NCI-H748 treated with DMSO at 0.1 percent for 48 hours (cell line): ENCODE measurements around the gene ERH.
"Not testable (repeated sequence)": the region's sequence is repeated elsewhere in the genome, so short reads cannot be mapped to it uniquely, and the experiment has no call there.

Experiments used
- DNase-seq: peaks from one replicate; lab custom pipeline; 2025; lab: John Stamatoyannopoulos, UW

Gene ERH

DNA sequence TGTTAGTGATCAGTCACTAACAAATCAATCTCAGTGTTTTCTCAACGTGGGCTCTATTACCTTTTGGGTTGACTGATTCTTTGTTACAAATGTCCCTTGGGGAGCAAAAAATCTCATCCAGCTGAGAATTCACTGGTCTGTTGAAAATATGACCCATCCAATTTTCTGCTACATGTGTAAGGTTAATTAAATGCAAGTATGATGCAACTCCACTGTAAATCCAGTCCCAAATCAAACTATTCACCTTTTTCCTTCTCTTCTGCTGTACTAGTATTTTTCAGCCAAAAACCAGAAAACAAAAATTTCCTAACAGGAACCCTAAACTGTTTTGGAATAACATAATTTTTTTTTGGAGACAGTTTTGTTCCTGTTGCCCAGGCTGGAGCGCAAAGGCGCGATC, 2.2 kb downstream of the ERH start:
- no peak for DNase-seq

DNA sequence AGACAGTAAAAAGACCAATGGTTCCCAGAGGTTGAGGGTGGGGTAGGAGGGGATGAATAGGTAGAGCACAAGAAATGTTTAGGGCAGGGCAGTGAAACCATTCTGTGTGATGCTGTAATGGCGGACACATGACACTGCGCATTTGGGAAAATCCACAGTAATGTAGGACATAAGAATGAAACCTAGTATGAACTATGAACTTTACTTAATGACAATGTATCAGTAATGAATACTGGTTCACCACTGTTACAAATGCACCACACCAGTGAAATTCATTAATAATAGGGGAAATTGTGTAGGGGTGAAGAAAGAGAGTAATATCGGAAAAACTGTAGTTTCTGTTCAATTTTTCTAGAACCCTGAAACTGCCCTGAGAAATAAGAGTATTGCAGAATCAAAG, 5.6 kb downstream of the ERH start:
- no peak for DNase-seq

DNA sequence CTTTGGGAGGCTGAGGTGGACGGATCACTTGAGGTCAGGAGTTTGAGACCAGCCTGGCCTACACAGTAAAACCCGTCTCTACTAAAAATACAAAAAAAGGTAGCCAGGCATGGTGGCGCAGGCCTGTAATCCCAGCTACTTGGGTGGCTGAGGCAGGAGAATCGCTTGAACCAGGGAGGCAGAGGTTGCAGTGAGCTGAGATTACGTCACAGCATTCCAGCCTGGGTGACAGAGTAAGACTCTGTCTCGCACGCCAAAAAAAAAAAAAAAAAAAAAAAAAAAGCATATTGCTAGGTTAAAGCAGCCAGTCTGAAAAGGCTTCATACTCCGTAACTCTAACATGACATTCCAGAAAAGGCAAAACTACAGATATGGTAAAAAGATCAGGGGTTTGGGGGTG, 6.7 kb downstream of the ERH start:
- DNase-seq = not testable (repeated sequence)

DNA sequence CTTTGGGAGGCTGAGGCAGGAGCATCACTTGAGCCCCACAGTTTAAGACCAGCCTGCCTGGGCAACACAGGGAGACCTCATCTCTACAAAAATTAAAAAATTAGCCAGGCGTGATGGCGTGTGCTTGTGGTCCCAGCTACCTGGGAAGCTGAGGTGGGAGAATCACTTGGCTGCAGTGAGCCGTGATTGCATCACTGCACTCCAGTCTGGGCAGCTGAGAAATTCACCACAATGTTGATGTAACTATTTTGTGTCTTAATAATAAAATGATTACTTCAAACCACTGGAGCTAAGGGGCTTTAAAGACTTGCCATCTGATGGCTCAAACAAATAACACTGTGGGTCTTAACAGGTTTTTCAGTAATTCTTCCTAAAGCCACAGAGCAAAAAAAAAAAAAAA, 10.8 kb downstream of the ERH start:
- no peak for DNase-seq

DNA sequence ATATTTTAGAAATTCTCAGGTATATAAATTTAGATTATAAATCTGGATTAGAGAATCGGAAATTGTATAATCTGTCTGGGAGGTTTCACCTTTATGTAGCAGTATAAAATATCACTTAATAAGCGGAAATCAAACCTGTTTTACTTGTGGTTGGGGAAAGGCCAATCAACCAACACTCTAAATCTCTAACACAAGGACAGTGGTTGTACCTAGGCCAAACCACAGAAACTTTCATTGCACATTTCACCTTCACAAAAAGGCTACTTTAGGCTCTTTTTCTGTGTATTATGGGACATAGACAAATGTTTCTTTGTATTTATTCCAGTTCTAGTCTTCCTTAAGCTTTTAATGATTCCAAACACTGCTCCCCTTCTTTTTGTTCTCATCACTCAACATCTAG, 19.8 kb downstream of the ERH start:
- DNase-seq = no peak

DNA sequence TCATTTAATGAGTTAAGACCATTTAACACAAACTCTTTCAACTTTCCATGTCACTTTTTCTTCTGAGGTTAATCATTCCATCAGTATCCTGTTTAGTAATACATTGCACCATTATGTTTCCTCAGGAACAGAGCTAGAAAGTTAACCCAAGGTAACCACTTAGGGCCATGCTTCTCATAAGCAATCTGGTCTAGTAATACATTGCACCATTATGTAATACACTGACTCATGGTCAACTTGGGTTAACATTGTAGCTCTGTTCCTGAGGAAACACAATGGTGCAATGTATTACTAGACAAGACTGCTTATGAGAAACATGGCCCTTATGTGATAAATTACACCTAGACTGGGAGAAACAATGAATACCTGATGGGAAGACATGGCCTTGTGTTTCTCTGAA, 21.7 kb downstream of the ERH start:
- DNase-seq = no peak

DNA sequence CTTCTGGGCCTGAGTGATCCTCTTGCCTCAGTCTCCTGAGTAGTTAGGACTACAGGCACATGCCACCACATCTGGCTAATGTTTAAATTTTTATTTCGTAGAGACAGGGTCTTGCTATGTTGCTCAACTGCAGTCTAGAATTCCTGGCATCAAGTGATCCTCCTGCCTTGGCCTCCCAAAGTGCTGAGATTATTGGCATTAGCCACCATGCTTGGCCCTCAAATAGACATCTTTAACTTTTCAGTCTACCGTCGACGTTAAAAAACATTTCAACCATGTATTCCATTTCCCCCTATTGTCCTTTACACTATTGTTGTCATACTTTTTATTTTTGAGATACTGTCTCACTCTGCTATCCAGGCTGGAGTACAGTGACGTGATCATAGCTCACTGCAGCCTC, 22.4 kb downstream of the ERH start:
- no peak for DNase-seq

DNA sequence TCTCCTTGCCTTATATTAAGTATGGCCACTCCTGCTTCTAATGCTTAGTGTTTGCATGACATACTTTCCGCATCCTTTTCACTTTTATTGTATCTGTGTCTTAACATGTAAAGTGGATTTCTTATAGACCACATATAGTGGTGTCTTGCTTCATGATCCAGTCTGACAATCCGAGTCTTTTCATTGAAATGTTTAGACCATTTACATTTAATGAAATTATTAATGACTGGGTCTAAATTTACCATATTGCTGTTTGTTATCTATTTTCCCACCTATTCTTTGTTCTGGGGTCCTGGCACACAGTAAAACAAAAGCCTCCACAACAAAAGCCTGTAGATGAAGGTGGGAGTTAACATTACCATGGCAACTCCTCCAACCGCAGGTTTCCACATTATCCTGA, 22.9 kb downstream of the ERH start:
- no peak for DNase-seq

DNA sequence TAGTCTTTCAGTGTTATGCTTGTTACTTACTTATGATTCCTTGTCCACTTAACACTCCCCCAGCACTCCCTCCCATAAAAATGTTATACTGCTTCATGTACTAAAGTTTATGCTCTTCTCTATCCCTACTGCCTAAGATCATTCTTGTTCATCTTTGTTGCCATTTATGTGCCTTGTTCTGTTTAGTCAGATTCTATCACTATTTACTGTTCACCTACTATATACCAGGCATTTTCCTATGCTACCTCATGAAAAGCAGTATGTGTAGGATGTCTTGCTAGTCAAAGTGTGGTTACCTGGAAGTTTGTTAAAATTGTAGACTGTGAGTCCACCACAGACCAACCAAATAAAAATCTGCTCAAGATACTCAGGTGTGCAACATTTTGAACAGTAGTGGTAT, 23.9 kb downstream of the ERH start:
- DNase-seq = no peak

DNA sequence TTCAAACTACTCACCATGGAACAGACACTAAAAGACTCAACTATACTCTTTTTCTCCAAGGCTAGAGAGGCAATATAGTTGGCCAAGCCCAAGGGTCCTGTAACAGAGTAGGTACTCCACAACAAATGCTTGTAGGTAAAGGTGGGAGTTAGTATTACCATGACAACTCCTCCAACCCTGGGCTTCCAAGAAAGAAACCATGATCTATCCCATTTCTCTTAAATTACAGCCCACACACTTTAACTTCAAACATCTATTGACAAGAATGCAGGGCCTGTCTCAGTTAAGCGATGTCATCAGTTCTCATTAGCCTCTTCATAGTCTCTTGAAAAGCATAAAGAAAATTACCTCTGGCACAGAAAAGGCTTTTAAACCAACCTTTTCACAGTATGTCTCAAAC, 25.0 kb downstream of the ERH start:
- no peak for DNase-seq

DNA sequence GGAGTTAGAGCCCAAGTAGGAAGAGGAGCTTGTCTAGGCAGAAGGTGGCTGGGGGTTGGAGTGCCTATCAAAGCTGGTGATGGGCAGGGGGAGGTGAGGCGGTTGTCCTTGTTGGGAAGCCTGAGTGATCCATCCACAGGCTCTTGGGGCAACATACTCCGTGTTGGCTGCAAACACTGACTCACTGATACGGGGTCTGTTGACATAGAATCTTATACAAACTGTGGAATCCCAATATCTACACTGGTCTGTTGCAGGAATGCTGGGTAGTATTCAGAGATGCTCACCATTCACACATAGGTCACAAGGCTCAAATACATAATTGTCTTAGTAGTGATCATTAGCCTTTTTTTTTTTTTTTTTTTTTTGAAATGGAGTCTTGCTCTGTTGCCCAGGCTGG, 26.0 kb downstream of the ERH start:
- no peak for DNase-seq

DNA sequence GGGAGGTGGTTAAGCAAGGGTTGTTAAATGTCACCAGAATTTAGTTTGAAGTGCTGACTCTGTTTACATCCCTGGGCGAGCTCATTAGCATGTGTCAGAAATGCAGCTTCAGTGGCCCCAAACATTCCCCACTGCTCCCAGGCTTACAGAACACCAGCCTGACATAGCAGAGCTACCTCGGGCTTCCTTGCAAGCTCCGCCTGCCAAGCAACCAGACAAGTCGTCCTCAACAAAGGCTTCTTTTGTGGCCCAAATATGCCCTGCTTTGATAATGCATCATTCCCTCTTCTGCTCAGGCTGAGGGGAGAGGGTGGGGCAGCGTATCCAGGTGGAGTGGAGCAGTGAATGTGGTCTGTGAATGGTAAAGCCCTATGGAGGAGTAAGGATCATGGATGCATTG, 28.0 kb downstream of the ERH start:
- no peak for DNase-seq

DNA sequence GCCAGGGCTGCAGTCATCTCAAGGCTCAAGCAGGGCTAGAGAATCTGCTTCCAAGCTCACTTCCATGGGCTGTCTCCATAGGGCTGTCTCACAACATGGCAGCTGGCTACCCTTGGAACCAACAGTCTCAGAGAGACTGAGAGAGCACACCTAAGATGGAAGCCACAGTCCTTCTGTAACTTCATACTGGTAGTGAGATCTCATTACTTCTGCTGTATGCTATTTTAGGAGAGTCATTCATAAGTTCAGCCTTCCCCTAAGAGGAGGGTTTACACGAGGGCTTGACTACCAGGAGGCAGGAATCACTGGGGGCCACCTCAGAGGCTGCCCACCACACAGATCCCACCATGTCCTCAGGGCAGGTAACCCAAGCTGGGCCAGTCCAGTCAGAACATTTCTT, 29.7 kb downstream of the ERH start:
- DNase-seq = no peak

DNA sequence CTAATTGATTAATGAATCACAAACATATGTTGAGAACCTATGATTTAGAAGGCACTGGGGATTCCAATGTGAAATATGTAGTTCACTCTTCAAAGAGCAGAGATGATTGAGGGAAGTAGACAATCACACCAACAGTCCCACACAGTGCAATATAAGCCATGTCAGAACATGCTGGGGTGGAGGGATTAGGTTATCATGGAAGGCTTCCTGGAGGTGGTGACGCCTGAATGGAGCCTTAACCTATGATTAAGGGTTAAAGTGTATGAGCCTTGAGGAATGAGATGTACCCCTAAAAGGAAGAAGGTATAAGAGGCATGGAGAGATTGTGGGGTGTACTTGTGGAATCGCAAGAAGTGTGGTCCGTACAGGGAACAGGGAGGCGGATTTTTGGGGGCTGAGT, 31.3 kb downstream of the ERH start:
- no peak for DNase-seq

DNA sequence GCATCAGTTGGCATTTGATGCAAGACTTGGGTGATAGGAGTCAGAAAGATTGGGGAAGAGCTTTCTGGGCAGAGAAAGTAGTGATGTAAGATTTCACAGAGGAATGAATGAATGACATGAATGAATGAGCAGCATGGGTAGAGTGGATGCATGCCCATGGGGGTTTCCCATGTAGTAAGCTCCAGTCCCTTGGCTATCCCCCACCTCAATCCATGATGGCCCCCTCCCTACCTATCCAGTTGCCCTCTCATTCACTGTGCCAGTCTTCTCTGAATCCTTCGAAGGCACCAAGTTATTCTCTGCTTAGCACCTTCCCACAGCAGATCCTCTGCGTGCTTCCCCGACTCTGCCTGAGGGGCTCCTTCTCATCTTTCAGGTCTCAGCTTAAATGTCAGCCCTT, 32.0 kb downstream of the ERH start:
- no peak for DNase-seq

DNA sequence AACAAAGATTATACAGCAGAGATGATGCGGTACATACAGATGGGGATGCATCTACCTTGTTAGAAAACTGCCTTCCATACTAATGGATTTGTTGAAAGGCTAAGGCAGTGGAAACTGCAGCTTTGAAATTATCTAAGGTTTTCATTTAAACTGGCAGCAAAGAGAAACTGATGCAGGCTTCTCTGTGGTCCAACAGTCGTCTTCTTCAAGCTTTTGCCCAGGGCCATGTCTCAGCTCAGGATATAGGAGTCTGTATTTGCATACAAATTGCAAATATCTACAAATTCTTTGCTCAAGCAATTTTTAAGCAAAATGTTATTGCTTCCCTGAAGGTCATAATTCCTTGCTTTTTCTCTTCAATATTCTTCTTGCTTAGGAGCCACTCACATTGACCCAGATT, 33.7 kb downstream of the ERH start:
- no peak for DNase-seq

DNA sequence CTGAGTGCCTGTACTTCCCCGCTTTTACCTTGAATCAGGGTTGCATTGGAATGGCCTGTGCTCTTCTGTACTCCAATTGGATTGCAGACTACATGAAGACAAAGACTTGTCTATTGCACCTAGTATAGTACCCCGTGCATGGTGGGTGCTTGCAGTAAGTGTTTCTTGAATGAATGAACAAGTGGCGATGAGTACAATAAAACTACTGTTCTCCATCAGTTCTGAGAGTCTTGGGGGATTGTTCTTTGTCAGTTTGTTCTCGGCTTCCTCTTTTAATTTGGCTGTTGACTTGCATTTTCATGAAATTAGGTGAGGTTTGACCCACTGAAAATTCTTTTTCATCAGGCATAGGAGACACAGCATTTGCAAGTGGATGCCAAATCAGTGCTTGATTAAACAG, 34.1 kb downstream of the ERH start:
- DNase-seq = no peak

DNA sequence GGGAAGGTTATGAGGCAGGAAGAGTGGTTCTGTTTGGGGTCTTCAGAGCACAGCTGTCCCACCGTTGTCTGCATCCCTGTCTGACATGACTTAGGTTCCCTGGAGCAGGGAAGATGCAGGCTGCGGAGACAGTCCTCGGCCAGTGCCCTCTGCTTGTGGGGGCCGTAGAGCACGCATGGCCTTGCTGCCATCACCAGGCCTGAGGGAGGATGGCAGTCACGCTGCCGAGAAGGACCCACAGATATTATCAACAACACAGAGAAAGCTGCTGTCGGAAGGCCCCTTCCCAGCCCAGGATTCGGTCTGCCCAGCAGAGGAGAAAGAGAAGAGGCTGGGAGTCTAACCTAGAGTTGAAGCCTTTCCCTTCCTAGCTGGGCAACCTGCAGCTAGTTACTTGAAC, 35.0 kb downstream of the ERH start:
- DNase-seq = no peak

DNA sequence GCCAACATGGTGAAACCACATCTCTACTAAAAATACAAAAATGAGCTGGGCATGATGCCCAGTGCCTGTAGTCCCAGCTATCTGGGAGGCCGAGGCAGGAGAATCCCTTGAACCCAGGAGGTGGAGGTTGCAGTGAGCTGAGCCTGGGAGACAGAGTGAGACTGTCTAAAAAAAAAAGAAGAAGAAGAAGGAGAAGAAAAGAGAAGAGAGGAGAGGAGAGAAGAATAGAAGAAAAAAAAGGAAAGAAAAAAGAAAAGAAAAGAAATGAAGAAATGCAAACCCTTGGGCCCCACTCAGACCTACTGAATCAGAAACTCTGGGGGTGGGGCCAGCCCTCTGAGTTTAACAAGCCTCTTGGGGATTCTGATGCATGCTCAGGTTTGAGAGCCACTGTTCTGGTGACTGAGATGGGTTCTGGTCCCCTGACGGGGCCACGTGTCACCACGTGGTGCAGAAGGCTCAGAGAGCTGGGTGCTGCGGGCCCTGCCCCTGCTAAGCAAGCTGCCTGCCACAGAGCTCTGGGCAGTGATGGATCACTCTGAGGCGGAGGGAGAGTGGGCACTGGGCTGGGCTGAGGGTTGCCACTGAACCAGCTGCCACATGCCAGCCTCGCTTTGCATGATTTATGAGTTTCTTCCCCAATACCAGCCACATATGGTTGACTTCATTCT, 37.5 kb downstream of the ERH start:
- no peak for DNase-seq

DNA sequence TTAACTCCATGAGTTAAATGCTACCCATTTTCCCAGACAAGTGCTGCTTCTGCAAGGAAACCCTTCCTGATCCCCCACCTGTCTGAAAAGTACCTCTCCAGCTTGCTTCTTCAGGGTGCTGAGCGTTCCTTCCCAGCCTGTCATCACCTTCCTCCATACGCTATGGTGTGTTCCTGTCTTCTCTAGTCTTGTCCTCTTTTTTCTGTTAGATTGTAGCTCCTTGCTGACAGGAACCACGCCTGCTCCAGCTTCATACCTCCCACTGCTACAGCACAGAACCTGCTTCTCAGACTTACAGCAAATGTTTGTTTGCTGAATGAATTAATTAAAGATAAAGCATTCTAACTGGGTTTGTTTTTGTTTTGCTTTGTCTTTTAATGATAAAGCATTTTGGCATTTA, 39.1 kb downstream of the ERH start:
- DNase-seq = no peak

DNA sequence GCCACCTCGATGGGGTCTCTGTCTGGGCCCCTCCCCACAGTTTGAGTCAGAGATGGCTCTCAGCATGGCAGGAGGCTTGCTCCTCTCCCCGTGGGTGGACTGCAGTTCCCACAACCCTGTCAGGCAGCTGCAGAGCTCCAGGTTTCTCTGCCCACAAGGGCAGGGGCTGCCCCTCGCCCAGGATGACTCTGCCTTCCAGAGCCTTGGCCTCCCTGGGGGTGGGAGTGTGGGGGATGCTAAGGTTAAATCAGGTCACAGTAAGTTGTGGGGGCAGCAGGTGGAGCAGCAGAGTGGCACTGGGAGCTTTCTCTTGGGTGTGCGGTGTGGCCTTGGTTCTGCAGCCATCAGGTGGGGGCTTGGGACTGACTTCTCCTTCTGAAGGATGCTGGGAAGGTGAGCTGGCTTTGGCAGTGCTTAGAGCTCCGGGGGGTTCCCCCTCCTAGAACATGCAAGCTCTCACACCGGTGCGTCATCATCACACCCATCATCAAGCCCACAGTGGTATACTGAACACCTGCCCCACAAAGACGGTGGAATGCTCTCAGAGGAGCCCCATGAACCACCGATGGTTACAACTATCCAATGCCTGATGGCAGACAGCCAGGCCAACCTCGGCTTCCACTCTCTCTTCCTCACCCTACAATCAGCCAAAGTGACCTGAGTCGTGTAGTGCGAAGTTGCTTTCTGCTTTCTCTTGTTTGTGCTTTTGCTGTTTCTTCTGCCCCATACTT, 39.7 kb downstream of the ERH start:
- no peak for DNase-seq

DNA sequence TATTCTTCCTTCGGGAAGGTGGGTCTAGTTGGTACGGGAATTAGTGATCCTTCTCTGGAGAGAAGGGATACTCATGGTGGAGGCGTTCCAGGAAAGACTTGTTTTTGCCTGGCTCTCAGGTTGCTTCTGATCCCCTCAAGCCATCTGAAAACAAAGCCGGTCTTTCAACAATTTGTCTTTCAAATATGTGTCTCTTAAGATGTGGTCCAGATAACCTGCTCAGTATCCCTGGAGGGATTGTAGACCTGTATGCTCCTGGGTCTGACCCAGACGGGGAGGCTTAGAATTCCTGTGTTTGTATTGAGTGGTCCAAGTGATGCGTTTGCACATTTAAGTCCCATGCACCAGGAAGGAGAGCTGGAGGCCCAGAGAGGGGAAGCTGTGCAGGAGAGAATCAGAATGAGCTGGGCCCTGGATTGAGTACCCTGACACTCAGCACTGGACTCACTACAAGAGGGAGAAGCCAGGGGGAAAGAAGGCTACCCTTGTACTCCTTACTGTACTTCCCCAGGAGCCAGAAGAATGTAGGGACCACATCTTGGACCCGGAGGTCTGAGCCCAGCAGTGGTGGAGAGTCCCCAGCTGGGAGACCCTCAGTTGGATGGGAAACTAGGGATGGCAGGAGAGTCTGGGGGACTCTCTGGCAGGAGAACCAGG, 40.4 kb downstream of the ERH start:
- no peak for DNase-seq

DNA sequence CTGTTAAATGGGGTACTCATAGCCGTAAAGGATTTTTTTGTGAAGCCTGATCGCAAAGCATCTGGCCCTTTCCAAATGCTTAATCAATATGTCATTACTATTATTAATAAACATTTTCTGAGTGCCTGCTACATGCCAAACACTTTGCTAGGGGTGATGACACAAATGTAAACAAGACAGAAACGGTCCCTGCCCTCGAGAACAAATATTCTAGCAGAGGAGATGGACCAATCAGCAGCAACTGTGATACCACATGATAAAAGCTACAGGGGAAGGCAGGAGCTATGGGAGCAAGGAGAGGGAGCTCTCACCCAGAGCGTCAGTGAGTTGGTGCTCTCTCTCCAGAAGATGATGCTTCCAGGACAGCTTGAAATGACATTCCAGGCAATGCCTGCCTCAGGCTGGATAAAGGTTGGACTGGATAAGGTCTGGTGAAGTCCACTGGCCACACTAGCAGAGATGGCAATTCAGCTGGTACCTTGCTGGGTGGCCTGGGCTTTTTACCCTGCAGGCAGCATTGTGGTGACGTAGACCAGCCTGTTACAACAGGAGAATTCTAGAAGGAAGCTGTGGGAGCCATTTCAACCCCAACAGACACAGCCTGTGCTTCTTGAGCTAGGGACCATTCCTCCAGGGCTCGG, 41.1 kb downstream of the ERH start:
- DNase-seq = no peak
